Fibroblast of skin of scalp (primary cell): Measurements from ENCODE around the gene BIRC6.
A peak's percentile ranks its signal among the peaks of the same experiment; 100 is the strongest.
"Not testable (repeated sequence)": the region's sequence is repeated elsewhere in the genome, so short reads cannot be mapped to it uniquely, and the experiment has no call there.

ENCODE experiments used
- DNase-seq: peaks from one replicate; pipeline ENCODE4 v3.0.0-alpha.2; 2013

Gene BIRC6

GRCh38 chr2:32506446-32506845, 149.6 kb downstream of the BIRC6 start:
- DNase-seq, result no peak

- DNase-seq, result no peak
Observed at GRCh38 chr2:32514946-32515345, 158.1 kb downstream of the BIRC6 start.

GRCh38 chr2:32516567-32516966, 159.7 kb downstream of the BIRC6 start:
- DNase-seq, result no peak

GRCh38 chr2:32522770-32523169, 165.9 kb downstream of the BIRC6 start:
- DNase-seq, result peak; percentile 6

GRCh38 chr2:32523686-32524085, 166.9 kb downstream of the BIRC6 start:
- no peak for DNase-seq

- no peak for DNase-seq
Observed at GRCh38 chr2:32532341-32532740, 175.5 kb downstream of the BIRC6 start.

GRCh38 chr2:32532961-32533360, 176.1 kb downstream of the BIRC6 start:
- no peak for DNase-seq

- DNase-seq, result no peak
Observed at GRCh38 chr2:32534831-32535230, 178.0 kb downstream of the BIRC6 start.

GRCh38 chr2:32538735-32539134, 181.9 kb downstream of the BIRC6 start:
- DNase-seq, result no peak

GRCh38 chr2:32552483-32552882, 195.7 kb downstream of the BIRC6 start:
- not testable (repeated sequence) for DNase-seq

GRCh38 chr2:32553829-32554432, 197.1 kb downstream of the BIRC6 start:
- peak; percentile 52 for DNase-seq

GRCh38 chr2:32558492-32558891, 201.7 kb downstream of the BIRC6 start:
- no peak for DNase-seq

- DNase-seq, result no peak
Observed at GRCh38 chr2:32559136-32559535, 202.3 kb downstream of the BIRC6 start.

GRCh38 chr2:32562906-32563305, 206.1 kb downstream of the BIRC6 start:
- no peak for DNase-seq

- DNase-seq, result no peak
Observed at GRCh38 chr2:32564417-32565035, 207.7 kb downstream of the BIRC6 start.

- DNase-seq, result no peak
Observed at GRCh38 chr2:32565902-32566301, 209.1 kb downstream of the BIRC6 start.

- DNase-seq, result no peak
Observed at GRCh38 chr2:32572030-32572429, 215.2 kb downstream of the BIRC6 start.

GRCh38 chr2:32572737-32573136, 215.9 kb downstream of the BIRC6 start:
- DNase-seq, result no peak

GRCh38 chr2:32591669-32592463, 235.0 kb downstream of the BIRC6 start:
- no peak for DNase-seq

- DNase-seq, result no peak
Observed at GRCh38 chr2:32594573-32594972, 237.8 kb downstream of the BIRC6 start.

GRCh38 chr2:32611366-32611765, 254.5 kb downstream of the BIRC6 start:
- no peak for DNase-seq

GRCh38 chr2:32611771-32612170, 254.9 kb downstream of the BIRC6 start:
- DNase-seq, result no peak

- no peak for DNase-seq
Observed at GRCh38 chr2:32614084-32614483, 257.3 kb downstream of the BIRC6 start.
